Colonic mucosa (tissue), 4 donors: ENCODE results near the gene MYLK3. TPM values are rescaled to one million over a fixed set of nuclear protein-coding genes. Genes with fewer than 3 reads are reported as not detected.

Experiments
- DNase-seq: peaks from one replicate; pipeline ENCODE4 v3.0.0-alpha.2; 2020
- H3K27ac ChIP-seq: fragments of 200-600 bp; one replicate; pipeline ENCODE4 v1.8.0; 2021
- H3K27me3 ChIP-seq: fragments of 200-600 bp; one replicate; pipeline ENCODE4 v1.8.0; 2021
- H3K36me3 ChIP-seq: fragments of 200-600 bp; one replicate; pipeline ENCODE4 v1.8.0; 2021
- H3K4me1 ChIP-seq: fragments of 200-600 bp; one replicate; pipeline ENCODE4 v1.8.0; 2021; ENCODE audit warnings: mild to moderate bottlenecking
- H3K4me3 ChIP-seq: fragments of 200-600 bp; one replicate; pipeline ENCODE4 v1.8.0; 2021
- H3K9ac ChIP-seq, 2 donors: one replicate each; pipeline ENCODE4 v1.7.0; 2013; ENCODE audit warnings: control low read depth in 2 of 2, low read depth in 2 of 2, low read length in 2 of 2
- H3K9me3 ChIP-seq: fragments of 200-600 bp; one replicate; pipeline ENCODE4 v1.8.0; 2021
- CTCF ChIP-seq: fragments of 200-600 bp; IDR thresholded peaks from one replicate; pipeline ENCODE4 v1.8.0; 2022; ENCODE audit warnings: antibody characterized with exemption, mild to moderate bottlenecking
- intact Hi-C: fragments of 100-400 bp; cut with DNase I; formaldehyde crosslinking; loops from one replicate; pipeline ENCODE4 v1.14.1; 2022
- total RNA-seq, 2 donors: library from RNA; stranded (reverse); fragmentation: NEBNext Ultra II Directional in 1 of 2; extraction: Animal tissue kit (Norgen Biotek cat#: 25700) in 1 of 2; gene quantifications; one replicate each; pipeline ENCODE4 v1.2.1, GENCODE V29; 2021
- donor health status: healthy.
- donor health status: DM: no; HTN: no; CAD: no.
- donor health status: DM: no; HTN: no; CAD: no.

MYLK3 gene
- total RNA-seq, 2 donors from 2014 or later = 0.58 TPM; not detected in 1

GRCh38 chr16:46721885-46722284 lies 26.3 kb downstream of the MYLK3 start:
- Histone ChIP-seq H3K4me3 (no peak overlapping the region), H3K4me1 (no peaks in the 10 kb centered on the region), H3K27ac (no peak overlapping the region), H3K27me3 (no peaks in the 10 kb centered on the region), H3K9ac (no peak overlapping the region), H3K9me3 (no peaks in the 10 kb centered on the region), H3K36me3 (no peaks in the 10 kb centered on the region)
- DNase-seq = no peak
- TF ChIP-seq CTCF = no peak
- intact Hi-C loops = no loop called here

- Histone ChIP-seq H3K27ac (no peak overlapping the region), H3K9me3 (no peaks in the 10 kb centered on the region), H3K27me3 (no peaks in the 10 kb centered on the region), H3K9ac (no peak overlapping the region), H3K4me3 (no peak overlapping the region), H3K4me1 (no peaks in the 10 kb centered on the region), H3K36me3 (no peaks in the 10 kb centered on the region)
- TF ChIP-seq CTCF = no peak
- intact Hi-C loops = no loop called here
- no peak for DNase-seq
Observed at GRCh38 chr16:46720619-46721018, 27.5 kb downstream of the MYLK3 start.

- H3K27ac ChIP-seq = no peak overlapping the region
- H3K4me3 ChIP-seq = no peak overlapping the region
- DNase-seq = no peak
- H3K9ac ChIP-seq = no peak overlapping the region
- H3K27me3 ChIP-seq = no peaks in the 10 kb centered on the region
- no peaks in the 10 kb centered on the region for H3K9me3 ChIP-seq
- H3K36me3 ChIP-seq = no peaks in the 10 kb centered on the region
- TF ChIP-seq CTCF = no peak
- intact Hi-C loops = no loop called here
- no peaks in the 10 kb centered on the region for H3K4me1 ChIP-seq
Observed at GRCh38 chr16:46719528-46719927, 28.6 kb downstream of the MYLK3 start.

- no peak for TF ChIP-seq CTCF
- no peak for DNase-seq
- no peaks in the 10 kb centered on the region for H3K27me3 ChIP-seq
- H3K9ac ChIP-seq = no peak overlapping the region
- H3K4me1 ChIP-seq = no peaks in the 10 kb centered on the region
- H3K9me3 ChIP-seq = no peaks in the 10 kb centered on the region
- H3K4me3 ChIP-seq = no peak overlapping the region
- H3K36me3 ChIP-seq = no peaks in the 10 kb centered on the region
- intact Hi-C loops = no loop called here
- no peak overlapping the region for H3K27ac ChIP-seq
Observed at GRCh38 chr16:46718214-46718613, 29.9 kb downstream of the MYLK3 start.

- intact Hi-C loops = no loop called here
- H3K9ac ChIP-seq = no peak overlapping the region
- no peaks in the 10 kb centered on the region for H3K9me3 ChIP-seq
- H3K4me3 ChIP-seq = no peak overlapping the region
- H3K36me3 ChIP-seq = no peaks in the 10 kb centered on the region
- no peaks in the 10 kb centered on the region for H3K4me1 ChIP-seq
- TF ChIP-seq CTCF = no peak
- no peak overlapping the region for H3K27ac ChIP-seq
- no peaks in the 10 kb centered on the region for H3K27me3 ChIP-seq
- no peak for DNase-seq
Observed at GRCh38 chr16:46717692-46718091, 30.5 kb downstream of the MYLK3 start.

- no peak for DNase-seq
- no peaks in the 10 kb centered on the region for H3K9me3 ChIP-seq
- H3K36me3 ChIP-seq = no peaks in the 10 kb centered on the region
- no peak overlapping the region for H3K9ac ChIP-seq
- no peaks in the 10 kb centered on the region for H3K4me1 ChIP-seq
- H3K27me3 ChIP-seq = no peaks in the 10 kb centered on the region
- H3K27ac ChIP-seq = no peak overlapping the region
- TF ChIP-seq CTCF = no peak
- intact Hi-C loops = no loop called here
- H3K4me3 ChIP-seq = no peak overlapping the region
Observed at GRCh38 chr16:46715769-46716305, 32.3 kb downstream of the MYLK3 start.
